CD4-positive, alpha-beta T cell treated with Interleukin-15 for 4 hours (primary cell): ENCODE results near the gene NCK1.

Experiments used
- DNase-seq: peaks from one replicate; pipeline ENCODE4 v3.0.0-alpha.2; 2020; ENCODE audit warnings: low spot score

The NCK1 gene

DNA sequence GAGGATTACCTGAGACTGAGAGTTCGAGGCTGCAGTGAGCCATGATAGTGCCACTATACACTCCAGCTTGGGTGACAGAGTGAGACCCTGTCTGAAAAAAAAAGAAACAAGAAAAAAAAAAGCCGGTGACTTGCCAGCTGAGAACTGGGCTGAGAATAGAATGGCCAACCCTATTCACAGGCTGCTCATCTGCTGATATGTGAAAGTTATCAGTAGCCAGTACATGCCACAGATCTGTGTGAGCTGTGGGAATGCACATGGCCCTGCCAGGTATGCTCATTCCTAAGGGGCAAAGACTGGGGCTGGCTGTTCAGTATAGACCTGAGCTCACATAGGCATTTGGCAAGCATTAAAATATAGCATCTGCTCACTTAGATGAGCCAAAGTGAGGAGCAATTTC, 126.6 kb downstream of the NCK1 start:
- DNase-seq, result no peak

DNA sequence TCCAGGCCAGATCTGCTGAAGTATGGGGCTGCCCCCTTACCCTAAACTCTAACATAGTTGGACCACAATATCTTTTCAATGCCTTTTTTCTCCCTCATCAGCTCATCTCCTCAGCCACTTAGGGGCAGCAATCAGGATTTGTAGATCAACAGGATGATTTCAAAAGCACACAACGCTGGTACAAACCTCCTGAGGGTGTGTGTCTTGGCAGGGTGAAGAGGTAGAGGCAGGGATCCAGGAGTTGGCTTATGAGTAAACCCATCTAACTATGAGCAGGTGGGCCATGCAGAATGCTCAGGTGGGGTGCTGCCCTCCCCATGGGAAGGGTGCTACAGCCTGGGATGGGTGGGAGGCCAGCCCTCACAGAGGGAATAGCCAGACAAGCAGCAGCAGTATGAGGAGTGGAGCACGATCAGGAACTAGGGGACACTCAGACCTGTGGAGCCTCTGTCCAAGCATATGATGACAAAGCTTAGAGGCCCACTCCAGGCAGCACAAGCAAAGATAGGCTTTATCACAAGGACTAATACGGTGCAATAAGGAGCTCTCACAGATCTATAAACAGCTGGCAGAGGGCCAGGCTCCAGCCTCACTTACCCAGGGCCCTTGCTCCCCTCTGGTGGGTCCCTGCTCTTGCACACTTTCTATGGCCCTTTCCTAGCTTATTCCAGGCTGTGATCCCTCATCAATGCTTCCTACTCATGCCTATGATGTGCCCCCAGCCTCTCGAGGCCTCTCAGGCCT, 127.9 kb downstream of the NCK1 start:
- DNase-seq, result no peak

DNA sequence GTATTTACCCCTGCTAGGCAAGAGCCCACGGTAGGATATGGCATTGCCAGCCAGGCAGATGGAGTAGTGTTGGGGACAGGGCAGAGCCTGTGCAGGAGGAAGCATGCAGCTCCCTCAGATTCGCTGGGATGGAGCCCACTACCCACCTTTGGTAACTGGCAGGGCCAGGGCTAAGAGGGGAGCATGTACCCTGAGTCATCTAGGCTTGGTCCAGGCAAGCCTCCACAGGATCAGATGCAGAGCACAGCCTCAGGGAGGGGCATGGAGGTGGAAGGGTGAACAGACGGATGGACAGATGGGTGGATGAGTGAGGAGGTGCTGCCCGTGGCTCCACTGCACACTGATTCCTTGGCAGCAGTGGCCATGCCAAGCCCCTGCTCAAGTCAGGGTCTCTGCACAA, 128.8 kb downstream of the NCK1 start:
- DNase-seq, result no peak

GRCh38 chr3:136992115-136992514, 130.1 kb downstream of the NCK1 start:
- no peak for DNase-seq

DNA sequence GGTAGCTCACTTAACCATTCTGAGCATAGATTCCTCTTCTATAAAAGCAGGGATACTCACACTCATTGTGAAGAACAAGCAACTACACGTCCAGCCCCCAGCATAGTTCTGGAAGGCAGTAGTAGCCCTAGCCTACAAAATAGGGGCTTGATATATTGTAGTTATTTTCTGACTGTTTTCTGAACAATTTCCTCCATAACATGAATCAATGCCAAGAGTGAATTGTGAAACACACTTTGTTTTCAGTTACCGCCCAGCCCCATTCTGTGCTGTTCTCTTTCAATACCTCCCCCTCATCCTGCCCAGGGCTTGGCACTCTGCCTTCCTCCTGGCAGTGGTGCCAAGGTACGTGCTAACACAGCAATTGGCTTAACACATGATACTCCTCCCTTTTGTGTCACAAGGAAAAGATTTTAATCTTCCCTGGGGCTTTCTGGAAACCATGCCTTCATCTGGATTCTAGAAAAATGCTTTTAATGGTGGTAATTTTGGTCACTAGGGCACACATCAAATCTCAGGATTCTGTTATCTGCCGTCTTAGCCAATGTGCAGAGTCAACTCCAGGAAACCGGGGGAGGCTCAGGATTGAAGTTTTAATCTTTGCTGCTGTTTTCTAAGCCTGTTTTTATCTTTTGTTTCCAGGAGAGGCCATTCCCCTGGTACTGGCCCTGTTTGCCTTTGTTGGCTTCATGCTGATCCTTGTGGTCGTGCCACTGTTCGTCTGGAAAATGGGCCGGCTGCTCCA, 132.9 kb downstream of the NCK1 start:
- DNase-seq, result no peak

- no peak for DNase-seq
Measured at GRCh38 chr3:136995652-136996051, 133.6 kb downstream of the NCK1 start.
